ENCODE results near the gene IVNS1ABP. TPM values are rescaled to one million over a fixed set of nuclear protein-coding genes. Genes with fewer than 3 reads are reported as not detected.

IVNS1ABP gene
- total and polyA plus RNA-seq, 9 of the 15 experiments (the other 6 are each of a cell fraction or from before 2014, with no cell fraction given), result 30.6 to 126 (median 77.7) TPM

DNA sequence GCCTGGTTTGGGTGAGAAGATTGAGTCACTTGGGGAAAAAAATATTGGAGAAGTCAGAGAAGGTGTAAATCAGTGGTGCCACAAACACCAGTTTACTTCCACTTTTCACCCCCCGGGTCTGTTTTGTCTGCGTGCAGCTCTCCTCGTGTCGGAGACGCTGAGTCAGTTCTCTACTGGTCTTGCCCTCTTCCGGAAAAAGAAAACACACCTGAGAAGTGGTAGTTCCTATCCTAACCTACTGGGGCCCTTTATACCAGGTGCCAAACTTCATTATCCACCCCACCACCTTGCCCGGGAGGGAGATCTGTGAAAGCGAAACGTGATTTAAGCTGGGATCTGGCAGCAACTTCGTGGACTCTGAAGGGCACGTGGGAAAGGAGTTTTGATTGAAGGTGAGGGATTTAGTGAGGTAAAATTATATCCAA is 855 bp upstream of the IVNS1ABP start (continued):
- TF ChIP-seq, protein P1, sequence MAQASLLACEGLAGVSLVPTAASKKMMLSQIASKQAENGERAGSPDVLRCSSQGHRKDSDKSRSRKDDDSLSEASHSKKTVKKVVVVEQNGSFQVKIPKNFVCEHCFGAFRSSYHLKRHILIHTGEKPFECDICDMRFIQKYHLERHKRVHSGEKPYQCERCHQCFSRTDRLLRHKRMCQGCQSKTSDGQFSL (CRISPR knock-in tag; IDR thresholded peaks at IDR 0.05), result peak; percentile 11; the same call in 1 of the 2 replicates
- TF ChIP-seq, protein P1 (tag; IDR thresholded peaks at IDR 0.05), result no peak; a peak in 1 of 4 replicates
- TF ChIP-seq, protein P2, sequence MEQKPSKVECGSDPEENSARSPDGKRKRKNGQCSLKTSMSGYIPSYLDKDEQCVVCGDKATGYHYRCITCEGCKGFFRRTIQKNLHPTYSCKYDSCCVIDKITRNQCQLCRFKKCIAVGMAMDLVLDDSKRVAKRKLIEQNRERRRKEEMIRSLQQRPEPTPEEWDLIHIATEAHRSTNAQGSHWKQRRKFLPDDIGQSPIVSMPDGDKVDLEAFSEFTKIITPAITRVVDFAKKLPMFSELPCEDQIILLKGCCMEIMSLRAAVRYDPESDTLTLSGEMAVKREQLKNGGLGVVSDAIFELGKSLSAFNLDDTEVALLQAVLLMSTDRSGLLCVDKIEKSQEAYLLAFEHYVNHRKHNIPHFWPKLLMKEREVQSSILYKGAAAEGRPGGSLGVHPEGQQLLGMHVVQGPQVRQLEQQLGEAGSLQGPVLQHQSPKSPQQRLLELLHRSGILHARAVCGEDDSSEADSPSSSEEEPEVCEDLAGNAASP (IDR thresholded peaks at IDR 0.05), result no peak
- TF ChIP-seq ELF2 (CRISPR knock-in tag; IDR thresholded peaks at IDR 0.05) (no peak), ZNF274 (IDR thresholded peaks at IDR 0.05; ENCODE audit: borderline replicate concordance, low read depth, low read length) (no peak), STAT5B (CRISPR knock-in tag; IDR thresholded peaks at IDR 0.05) (no peak), HNRNPUL1 (IDR thresholded peaks at IDR 0.05; ENCODE audit: low read length) (no peak), IRF2 (CRISPR knock-in tag; IDR thresholded peaks at IDR 0.05) (no peak), POLR2AphosphoS2 (IDR thresholded peaks at IDR 0.05; ENCODE audit: low read length) (no peak), ZKSCAN8 (CRISPR knock-in tag; IDR thresholded peaks at IDR 0.05) (peak; percentile 65; the same call in 1 of the 2 replicates), NFIX (CRISPR knock-in tag; IDR thresholded peaks at IDR 0.05; ENCODE audit: low read depth) (no peak), STAT5A (IDR thresholded peaks at IDR 0.05; ENCODE audit: borderline replicate concordance, low read length) (no peak), KHSRP (IDR thresholded peaks at IDR 0.05) (no peak), SMAD4 (CRISPR knock-in tag; conservative IDR thresholded peaks at IDR 0.05) (peak; percentile 93), GATAD2B (IDR thresholded peaks at IDR 0.05; ENCODE audit: borderline replicate concordance) (no peak), FUS (optimal IDR thresholded peaks at IDR 0.05; ENCODE audit: low read depth, low read length) (no peak), GABPB2 (CRISPR knock-in tag; conservative IDR thresholded peaks at IDR 0.05) (no peak), XRCC5 (IDR thresholded peaks at IDR 0.05; ENCODE audit: low read depth, low read length) (0 out of 2 replicates have a peak, but pooled peaks have one; percentile 10), MCM5 (IDR thresholded peaks at IDR 0.05; ENCODE audit: low read depth) (no peak), COPS2 (conservative IDR thresholded peaks at IDR 0.05) (no peak), SIX5 (IDR thresholded peaks at IDR 0.05; ENCODE audit: borderline replicate concordance in 1 of 2, insufficient read depth in 1 of 2, low read depth in 1 of 2, low read length in 2 of 2) (no peak), FOXK2 (conservative IDR thresholded peaks at IDR 0.05 in 1 of 2, IDR thresholded peaks at IDR 0.05 in 1 of 2; ENCODE audit: low read depth in 2 of 2) (no peak)
- TF ChIP-seq, protein P3, sequence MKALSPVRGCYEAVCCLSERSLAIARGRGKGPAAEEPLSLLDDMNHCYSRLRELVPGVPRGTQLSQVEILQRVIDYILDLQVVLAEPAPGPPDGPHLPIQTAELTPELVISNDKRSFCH (CRISPR knock-in tag; IDR thresholded peaks at IDR 0.05), result no peak
- TF ChIP-seq, protein P3 (tag; IDR thresholded peaks at IDR 0.05), result no peak; the same call in 1 of the 2 replicates
- TF ChIP-seq, protein P4, sequence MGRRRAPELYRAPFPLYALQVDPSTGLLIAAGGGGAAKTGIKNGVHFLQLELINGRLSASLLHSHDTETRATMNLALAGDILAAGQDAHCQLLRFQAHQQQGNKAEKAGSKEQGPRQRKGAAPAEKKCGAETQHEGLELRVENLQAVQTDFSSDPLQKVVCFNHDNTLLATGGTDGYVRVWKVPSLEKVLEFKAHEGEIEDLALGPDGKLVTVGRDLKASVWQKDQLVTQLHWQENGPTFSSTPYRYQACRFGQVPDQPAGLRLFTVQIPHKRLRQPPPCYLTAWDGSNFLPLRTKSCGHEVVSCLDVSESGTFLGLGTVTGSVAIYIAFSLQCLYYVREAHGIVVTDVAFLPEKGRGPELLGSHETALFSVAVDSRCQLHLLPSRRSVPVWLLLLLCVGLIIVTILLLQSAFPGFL (CRISPR knock-in tag; IDR thresholded peaks at IDR 0.05), result no peak
- TF ChIP-seq, protein P5, sequence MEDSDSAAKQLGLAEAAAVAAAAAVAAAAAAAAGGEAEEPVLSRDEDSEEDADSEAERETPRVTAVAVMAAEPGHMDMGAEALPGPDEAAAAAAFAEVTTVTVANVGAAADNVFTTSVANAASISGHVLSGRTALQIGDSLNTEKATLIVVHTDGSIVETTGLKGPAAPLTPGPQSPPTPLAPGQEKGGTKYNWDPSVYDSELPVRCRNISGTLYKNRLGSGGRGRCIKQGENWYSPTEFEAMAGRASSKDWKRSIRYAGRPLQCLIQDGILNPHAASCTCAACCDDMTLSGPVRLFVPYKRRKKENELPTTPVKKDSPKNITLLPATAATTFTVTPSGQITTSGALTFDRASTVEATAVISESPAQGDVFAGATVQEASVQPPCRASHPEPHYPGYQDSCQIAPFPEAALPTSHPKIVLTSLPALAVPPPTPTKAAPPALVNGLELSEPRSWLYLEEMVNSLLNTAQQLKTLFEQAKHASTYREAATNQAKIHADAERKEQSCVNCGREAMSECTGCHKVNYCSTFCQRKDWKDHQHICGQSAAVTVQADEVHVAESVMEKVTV (CRISPR knock-in tag; IDR thresholded peaks at IDR 0.05), result no peak
